Fibroblast of lung (primary cell): ENCODE data around the gene PTPRQ.

Source experiments
- CTCF ChIP-seq, 2 donors: IDR thresholded peaks in 1 of 2; conservative IDR thresholded peaks in 1 of 2; 1 replicate in 1 of 2; 2 replicates in 1 of 2; pipeline ENCODE4 v1.5.1; 2011 to 2012; ENCODE audit warnings: low read length in 2 of 2, control low read depth in 1 of 2, inconsistent platforms in 1 of 2, low read depth in 1 of 2, mild to moderate bottlenecking in 1 of 2
- EZH2 ChIP-seq: IDR thresholded peaks from 2 replicates; pipeline ENCODE4 v1.5.1; 2012; ENCODE audit warnings: low read length, control low read depth, mild to moderate bottlenecking; ENCODE audit errors: missing control alignments

GRCh38 chr12:80401191-80401590 is 42.8 kb upstream of the PTPRQ start:
- TF ChIP-seq CTCF (conservative IDR thresholded peaks at IDR 0.05 in 1 of 2, IDR thresholded peaks at IDR 0.05 in 1 of 2; ENCODE audit: low read depth in 1 of 2, low read length in 2 of 2) (no peak), EZH2 (no peak)
